NCI-H1417 (cell line): ENCODE measurements around the gene CDO1.

ENCODE experiments used
- DNase-seq, 3 experiments: peaks; one replicate each; lab custom pipeline; 2025; lab: John Stamatoyannopoulos, UW

CDO1 gene

DNA sequence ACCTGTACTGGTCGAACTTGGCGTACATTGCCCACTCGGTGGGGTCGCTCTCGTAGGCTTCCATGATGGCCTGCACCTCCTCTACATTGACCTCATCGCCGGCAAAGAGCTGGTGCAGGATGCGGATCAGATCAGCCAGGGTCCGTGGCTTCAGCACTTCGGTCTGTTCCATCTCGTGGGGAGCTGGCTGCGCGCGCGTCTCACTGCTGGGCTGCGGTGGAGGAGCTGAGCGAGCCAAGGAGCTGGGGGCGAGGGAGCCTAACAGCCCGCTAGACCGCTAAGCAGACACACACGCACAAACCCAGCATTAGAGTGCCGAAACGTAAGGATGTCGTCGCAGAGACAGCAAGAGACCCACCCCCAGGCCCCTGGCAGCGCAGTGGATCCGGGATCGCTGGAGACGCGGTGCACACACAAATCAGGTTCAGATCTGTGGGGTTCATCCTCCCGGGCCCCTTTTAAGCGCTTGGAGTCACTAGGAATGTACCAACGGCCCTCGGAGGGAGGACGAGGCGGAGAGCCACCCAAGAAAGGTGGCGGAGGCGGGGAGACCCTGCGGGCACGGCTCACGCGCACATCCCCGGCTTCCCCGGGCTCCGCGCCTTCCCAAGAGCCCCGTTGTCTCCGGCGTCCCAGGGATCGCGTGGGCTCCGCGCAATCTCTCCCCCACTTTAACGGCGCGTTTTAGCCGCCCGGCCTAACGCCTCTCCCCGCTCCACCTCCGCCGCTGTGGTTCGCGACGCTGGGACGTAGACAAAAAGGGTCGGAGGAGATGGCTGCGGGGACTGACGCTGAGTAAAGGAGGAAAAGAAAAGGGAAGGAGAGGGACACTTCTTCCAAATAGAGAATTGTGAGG, at the start of gene CDO1:
Gene CDO1, minus strand, starts transcription at position 434 of the 856 bp plus-strand sequence. Its CDS starts 262 bp downstream, at position 172.
- DNase-seq: peak; percentile 45 to 88 (median 85)

DNA sequence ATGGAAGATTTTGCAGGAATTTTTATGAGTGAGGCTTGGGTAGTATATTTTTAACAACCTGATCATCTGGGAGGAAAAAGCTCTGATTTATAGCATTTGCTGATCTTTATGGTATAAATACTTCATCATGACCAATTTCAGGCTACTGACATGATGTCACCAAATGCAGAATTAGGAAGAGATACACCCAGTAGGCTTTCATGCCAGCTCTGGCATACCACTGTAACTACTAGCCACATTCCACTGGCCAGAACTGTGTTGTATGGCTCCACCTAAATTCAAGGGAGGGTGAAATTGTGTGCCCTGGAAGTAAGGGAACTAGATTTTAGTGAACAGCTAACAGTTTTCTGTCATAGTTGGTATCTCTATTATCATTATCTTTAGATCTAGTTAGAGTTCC, 42.9 kb upstream of the CDO1 start:
- no peak for DNase-seq

- no peak for DNase-seq
These were observed 41.9 kb upstream of the CDO1 start for GRCh38 chr5:115858396-115858795.

DNA sequence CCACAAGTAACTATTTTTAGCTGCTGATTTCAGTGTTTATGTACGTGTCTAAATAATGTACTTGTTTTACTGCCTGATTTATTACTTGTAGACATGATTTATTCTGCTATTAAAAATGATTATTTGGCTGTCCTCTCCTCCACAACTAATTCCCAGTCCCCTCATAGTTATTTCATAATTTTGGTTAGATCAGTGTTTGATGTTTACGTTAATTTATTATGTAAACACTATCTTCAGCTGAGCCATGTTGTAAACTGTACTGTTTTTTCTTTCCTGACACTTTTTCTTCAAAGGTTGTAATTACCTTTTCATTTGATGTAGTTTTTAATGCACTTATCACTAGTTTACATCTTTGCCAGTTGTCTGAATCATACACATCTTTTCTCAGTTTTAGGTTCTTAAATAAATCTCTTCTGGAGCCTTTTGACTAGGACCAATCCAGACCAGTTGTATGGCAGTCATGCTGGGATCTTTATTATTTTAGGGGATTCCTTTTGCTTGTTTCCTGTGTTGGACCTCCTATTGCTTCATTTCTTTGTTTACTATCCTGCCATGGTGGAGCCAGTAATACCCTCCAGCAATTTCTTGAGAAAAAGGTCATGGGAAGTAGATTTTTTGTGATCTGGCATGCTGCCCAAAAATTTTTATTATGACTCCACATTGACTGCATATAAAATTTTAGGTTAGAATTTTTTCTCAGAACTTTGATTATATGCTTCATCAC, 41.3 kb upstream of the CDO1 start:
- peak in 1 of 3 experiments; percentile 52 for DNase-seq

DNA sequence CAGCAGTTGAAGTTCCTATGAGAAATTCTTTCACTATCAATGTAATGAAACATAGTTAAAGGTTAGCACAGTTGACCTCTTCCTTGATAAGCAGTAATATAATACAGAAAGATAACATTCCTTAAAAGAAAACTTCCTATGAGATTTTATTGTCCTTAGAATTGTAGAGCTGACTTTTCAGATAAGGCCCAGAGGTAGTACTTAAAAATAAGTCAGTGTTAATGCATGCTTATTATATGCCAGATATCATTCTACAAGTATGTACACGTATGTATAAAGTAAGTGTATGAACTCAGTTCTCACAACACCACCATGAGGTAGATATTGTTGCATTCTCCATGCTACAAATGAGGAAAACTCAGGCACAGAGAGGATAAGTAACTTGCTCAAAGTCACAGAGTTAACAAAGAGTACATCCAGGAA, 40.6 kb upstream of the CDO1 start:
- DNase-seq: peak in 1 of 3 experiments; percentile 26

DNA sequence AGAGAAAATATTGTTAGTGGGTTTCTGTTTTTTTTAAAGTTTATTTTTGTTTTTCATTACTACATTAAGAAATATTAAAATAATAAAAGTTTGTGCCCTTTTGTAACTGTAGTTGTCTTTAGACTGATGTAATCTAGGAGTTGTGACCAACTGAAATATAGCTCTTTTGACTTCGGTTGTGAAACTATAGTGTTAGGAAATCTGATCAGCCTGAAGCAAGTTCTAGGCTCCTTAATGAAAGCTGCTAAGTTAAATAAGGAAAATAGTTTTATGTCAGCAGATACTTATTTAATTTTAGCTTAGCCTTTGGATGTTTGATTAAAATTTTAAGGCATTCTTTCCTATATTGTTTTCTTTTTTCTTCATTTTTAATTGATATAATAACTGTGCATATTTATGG, 39.5 kb upstream of the CDO1 start:
- DNase-seq: no peak

GRCh38 chr5:115854139-115854538, 37.7 kb upstream of the CDO1 start:
- DNase-seq: no peak

DNA sequence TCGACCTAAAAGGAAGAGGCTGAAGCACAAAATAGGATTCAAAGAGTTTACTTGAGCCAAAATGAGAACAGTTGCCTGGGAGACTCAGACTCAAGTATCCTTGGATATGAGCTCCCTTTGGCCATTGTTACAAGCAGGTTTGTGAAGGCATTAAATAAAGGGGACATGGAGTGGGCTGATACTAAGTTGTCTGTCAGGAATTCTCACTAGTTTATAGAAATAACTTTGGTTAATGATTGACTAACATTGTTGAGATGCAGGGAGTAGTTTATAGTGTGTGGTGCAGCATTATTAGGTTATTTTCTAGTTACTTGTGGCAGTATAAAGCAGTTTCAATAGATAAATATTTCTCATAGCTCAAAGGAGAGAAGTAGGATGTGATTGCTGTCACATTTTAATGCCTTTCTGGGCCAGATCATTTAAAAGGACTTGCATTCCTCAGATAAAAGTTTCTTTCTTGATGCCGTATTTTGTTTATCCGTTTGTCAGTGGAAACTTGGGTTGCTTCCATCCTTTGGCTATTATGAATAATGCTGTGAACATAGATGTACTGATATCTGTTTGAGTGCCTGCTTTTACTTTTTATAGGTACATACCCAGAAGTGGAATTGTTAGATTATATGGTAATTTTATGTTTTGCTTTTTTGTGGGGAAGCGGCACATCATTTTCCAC, 34.4 kb upstream of the CDO1 start:
- DNase-seq: no peak

DNA sequence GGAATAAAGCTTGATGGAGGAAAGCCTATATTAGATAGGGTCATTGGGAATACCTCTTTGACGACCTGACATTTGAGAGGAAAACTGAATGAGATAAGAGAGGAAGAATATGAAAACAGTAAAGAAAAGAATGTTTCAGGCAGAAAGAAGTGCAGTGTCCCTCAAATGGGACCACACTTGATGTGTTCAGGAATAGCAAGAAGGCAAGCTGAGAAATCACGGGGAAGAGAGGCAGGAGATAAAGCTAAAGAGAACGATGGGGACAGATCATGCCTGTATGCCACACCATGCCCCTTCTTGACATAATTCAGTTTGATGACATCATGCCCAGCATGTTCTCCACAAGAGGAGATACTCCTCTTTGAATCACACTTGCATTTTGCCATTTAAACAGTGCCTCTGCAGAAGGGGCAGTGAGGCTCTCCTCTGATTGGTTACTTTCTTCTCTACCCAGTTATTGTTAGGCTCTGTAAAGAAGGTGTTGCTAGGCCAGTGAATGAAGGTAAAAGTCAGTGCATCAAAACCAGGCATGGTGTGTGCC, 32.9 kb upstream of the CDO1 start:
- DNase-seq: no peak

DNA sequence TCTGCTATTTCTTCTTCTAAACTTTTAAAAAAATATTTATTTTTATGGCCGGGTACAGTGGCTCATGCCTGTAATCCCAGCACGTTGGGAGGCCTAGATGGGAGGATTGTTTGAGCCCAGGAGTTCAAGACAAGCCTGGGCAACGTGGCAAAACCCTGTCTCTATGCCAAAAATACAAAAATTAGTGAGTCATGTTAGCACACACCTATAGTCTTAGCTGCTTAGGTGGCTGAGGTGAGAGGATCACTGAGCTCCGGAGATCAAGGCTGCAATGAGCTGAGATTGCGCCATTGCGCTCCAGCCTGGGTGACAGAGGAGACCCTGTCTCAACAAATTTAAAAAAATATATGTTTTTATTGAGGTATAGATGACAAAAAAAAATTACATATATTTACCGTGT, 30.8 kb upstream of the CDO1 start:
- no peak for DNase-seq

- DNase-seq: no peak
These were observed 27.9 kb upstream of the CDO1 start for GRCh38 chr5:115844321-115844817.

GRCh38 chr5:115843444-115844130, 27.1 kb upstream of the CDO1 start:
- no peak for DNase-seq

DNA sequence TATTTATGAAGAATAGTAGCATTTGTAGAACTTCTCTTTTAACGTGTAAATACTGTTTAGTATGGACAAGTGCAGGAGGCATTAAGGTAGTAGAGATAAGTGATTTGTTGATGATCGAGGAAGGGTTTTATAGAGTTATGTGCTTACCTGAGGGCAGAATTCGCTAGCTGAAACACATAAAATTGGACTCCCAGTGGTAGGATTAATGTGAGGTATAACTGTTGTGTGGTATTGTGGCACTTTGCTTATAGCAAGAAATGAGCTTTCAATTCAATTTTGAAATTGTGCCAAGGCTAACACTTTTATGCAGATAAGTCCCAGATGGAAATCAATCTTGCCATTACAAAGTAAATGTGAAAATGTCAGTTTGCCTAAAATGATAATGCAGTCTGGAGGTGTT, 26.5 kb upstream of the CDO1 start:
- peak in 1 of 3 experiments; percentile 42 for DNase-seq

GRCh38 chr5:115842089-115842935, 25.9 kb upstream of the CDO1 start:
- DNase-seq: peak; percentile 40 to 91 (median 88)

- peak; percentile 90 to 97 (median 96) for DNase-seq
These were observed 25.1 kb upstream of the CDO1 start, which contains the start of the genes AP3S1 and ATG12 for GRCh38 chr5:115841382-115842088. AP3S1 (plus strand) TSS chr5:115841935; CDS start chr5:115842038, 103 bp downstream. ATG12 (minus strand) TSS chr5:115841565; CDS start chr5:115841552, 13 bp downstream.

GRCh38 chr5:115840873-115841272, 24.4 kb upstream of the CDO1 start:
- DNase-seq: peak in 2 of 3 experiments; percentile 26 to 48

GRCh38 chr5:115838885-115839518, 22.5 kb upstream of the CDO1 start:
- DNase-seq: peak; percentile 8 to 58 (median 9)

- DNase-seq: no peak
These were observed 19.0 kb upstream of the CDO1 start for GRCh38 chr5:115835481-115835880.

- peak; percentile 1 to 56 (median 33) for DNase-seq
These were observed 14.8 kb upstream of the CDO1 start for GRCh38 chr5:115831163-115831768.
